Occipital lobe (tissue), 2 donors: ENCODE measurements around the gene ERBB3. TPM values are rescaled to one million over a fixed set of nuclear protein-coding genes. Genes with fewer than 3 reads are reported as not detected.

ENCODE experiments used
- DNase-seq: peaks from one replicate; lab custom pipeline; 2025; lab: John Stamatoyannopoulos, UW
- total RNA-seq: library from RNA; depleted of rRNA; stranded (reverse); fragments of >200 nt; gene quantifications from one replicate; pipeline ENCODE4 v1.2.3, GENCODE V29; 2014

The ERBB3 gene
- total RNA-seq, 1 donor from 2014 or later = 2.2 TPM

DNA sequence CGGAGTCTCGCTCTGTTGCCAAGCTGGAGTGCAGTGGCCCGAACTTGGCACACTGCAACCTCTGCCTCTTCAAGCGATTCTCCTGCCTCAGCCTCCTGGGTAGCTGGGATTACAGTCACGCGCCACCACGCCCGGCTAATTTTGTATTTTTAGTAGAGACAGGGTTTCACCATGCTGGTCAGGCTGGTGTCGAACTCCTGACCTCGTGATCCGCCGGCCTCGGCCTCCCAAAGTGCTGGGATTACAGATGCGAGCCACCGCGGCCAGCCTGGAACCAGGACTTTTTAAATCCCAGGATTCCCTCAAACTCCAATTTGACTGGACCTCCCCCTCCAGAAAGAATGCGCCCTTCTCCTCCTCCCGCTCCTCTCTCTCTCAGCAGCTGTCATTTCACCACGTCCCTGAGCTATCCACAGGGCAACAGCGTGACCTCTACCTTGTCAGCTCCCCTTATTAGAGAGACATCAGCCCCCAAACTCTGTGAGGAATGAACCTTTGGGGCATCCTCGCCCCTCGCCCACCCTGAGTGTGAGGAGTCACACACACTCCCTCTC, 50.1 kb downstream of the ERBB3 start:
- DNase-seq = no peak

DNA sequence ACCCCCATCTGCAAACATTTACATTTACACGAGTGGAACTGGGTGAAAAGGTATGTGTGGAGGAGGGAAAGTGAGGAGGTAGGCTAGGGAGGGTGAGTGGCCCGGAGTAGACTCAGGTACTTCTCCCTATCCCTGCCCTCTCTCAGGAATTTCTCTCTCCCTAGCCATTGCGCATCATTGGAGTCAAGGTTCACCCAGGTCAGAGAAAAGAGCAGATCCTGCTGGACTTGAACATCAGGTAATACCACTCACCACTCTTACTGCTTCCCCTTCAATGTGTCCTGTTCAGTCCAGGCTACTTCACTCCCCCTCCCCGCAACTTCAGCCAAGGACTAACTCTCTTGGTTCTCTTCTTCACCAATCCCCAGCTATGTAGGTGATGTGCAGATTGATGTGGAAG, 50.9 kb downstream of the ERBB3 start:
- no peak for DNase-seq

DNA sequence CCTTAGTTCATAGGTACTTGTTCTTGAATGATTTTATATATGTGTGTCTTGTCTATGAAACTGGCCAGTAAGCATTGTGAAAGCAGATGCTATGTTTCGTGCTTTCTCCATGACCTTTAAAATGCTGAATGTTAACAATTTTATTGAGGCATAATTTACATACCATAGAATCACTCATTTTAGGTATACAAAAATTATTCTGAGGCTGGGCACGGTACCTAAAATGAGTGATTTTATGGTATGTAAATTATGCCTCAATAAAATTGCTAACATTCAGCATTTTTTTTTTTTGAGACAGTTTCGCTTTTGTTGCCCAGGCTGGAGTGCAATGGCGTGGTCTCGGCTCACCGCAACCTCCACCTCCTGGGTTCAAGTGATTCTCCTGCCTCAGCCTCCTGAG, 54.9 kb downstream of the ERBB3 start:
- DNase-seq = no peak

DNA sequence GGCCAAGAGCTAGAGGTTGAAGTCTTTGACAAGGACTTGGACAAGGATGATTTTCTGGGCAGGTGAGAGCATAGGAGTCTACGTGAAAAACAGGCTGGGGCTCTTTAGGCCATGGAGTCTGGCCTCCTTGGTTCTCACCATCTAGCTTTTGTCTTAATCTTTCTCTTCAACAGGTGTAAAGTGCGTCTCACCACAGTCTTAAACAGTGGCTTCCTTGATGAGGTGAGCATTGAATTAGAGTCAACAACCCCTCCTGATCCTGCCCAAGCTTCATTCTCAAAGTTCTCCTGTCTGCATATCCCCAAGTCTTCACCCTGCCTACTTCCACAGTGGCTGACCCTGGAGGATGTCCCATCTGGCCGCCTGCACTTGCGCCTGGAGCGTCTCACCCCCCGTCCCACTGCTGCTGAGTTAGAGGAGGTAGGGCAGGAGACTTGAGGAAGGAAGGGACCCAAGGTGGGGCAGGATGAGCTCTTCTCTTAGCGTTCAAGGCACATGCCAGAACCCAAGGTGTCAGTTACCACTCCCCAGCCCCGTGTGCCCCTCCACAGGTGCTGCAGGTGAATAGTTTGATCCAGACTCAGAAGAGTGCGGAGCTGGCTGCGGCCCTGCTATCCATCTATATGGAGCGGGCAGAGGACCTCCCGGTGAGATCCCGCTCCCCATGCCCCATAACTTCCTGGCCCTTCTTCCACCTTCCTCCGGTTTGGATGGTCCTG, 58.0 kb downstream of the ERBB3 start:
- DNase-seq = no peak

DNA sequence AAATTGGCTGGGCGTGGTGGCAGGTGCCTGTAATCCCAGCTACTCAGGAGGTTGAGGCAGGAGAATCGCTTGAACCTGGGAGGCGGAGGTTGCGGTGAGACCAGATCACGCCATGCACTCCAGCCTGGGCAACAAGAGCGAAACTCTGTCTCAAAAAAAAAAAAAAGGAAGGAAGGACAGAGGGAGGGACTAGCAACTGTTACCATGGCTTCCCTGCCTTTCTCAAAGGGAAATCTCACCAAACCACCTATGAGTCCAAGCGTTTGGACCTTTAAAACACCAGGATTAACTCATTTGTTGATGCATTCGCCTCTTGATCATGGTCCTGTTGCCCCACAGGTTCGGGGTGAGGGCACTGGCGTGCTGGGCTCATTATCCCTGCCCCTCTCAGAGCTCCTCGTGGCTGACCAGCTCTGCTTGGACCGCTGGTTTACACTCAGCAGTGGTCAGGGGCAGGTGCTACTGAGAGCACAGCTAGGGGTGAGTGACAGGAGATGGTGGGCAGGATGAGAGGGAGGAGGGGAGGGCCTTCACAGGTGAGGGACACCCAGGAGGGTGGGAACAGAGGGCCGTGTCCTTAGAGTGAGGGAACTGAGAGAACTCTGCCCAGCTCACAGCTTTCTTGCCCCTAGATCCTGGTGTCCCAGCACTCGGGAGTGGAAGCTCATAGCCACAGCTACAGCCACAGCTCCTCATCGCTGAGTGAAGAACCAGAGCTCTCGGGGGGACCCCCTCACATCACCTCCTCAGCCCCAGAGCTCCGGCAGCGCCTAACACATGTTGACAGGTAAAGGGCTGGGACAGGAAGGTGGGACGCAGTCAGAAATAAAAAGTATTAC, 62.2 kb downstream of the ERBB3 start:
- no peak for DNase-seq

DNA sequence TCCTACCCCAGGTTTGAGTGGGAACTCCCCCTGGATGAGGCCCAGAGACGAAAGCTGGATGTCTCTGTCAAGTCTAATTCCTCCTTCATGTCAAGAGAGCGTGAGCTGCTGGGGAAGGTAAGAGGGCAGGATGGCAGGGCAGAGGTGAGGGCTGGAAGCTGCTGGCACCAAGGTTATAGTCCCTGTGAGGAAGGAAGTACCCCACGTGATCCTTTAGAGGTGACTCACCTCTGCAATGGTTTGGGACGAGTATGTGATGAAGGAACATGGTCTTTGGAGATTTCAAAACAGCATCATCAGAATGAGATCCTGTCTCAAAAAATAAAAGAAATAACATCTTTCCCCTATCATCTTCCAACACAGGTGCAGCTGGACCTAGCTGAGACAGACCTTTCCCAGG, 63.3 kb downstream of the ERBB3 start:
- no peak for DNase-seq

DNA sequence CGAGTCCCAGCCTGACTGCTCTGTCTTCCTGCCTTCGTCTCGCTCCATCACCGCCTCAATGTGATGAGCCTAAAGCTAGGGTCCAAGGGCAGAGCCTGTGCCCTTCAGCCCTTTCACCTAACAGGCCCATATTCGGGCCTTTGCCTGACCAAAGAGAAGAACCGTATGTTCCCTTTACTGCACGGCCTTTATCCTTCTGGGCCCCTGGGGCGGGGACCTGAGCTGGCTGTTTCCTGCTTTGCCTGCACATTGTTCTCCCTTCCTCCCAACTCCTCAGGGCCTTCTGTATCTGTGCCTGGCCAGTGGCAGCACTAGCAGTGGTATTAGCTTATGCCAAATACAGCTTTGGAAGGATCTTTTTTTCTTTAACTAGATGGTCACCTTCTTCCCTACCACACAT, 63.9 kb downstream of the ERBB3 start:
- no peak for DNase-seq

DNA sequence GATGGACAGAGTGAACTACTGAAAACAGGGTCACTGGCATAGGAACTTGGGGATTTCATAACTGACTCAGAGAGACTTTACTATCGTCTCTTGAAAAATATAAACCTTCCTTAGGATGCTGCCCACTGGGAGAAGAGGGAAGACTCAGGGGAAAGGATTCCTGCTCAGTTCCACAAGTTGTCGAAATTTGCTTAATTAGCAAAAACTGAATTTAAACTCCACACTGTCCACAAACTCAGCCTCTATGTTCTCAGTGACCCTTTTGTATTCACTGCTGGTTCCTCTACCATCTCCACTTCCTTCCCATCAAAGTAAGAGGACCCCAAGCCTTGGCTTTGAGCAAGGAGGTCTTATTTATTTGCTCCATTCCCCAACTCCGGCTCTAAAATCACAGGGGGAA, 65.3 kb downstream of the ERBB3 start:
- no peak for DNase-seq

DNA sequence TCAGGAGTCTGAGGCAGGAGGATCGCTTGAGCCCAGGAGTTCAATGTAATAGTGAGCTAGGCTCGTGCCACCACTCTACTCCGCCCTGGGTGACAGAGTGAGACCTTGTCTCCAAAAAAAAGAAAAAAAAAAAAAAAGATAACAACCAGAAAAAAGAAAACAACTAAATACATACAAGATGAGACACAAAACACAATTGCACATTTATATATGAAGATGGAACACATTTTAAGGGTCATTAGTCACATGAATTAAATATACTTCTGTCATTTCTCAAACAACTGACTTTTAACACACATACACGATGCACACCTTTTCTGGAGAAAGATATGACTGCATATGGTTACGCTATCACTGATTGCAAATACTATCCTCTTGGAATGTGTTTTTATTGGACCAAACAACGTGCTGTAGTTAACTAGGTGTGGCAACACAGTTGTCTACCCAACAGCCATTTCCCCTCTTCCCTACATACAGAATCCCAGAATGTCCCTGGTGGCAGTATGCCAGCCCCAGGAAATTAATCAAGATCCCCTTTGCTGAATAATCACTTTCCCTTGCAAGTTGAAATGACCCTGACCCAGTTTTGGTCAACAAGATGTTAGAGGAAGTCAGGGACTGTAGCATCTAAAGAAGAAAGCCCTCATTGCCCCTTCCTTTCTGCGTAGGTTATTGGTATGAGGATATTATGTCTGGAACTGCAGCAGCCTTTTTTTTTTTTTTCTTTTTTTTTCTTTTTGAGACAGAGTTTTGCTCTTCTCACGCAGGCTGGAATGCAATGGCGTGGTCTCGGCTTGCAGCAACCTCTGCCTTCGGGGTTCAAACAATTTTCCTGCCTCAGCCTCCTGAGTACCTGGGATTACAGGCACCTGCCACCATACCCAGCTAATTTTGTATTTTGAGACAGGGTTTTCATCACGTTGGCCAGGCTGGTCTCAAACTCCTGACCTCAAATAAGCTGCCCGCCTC, 66.8 kb downstream of the ERBB3 start:
- no peak for DNase-seq

DNA sequence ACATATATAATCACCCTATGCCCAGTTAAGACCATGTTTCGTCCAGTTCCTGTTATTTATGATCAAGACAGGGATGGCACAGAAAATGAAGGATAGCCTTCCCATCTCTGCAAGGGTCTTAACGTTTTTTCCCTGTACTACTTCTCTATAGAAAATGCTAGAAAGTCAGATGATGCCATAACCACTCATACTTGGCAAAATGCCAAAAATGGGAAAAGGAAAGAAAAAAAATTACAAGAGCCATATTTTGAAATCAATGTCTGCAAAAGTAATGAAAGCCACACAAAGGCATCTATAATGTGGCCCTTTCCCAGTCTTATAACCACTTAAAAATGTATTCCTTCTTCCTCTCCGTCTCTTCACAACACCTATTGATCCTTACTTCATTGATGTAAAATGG, 70.6 kb downstream of the ERBB3 start:
- no peak for DNase-seq

DNA sequence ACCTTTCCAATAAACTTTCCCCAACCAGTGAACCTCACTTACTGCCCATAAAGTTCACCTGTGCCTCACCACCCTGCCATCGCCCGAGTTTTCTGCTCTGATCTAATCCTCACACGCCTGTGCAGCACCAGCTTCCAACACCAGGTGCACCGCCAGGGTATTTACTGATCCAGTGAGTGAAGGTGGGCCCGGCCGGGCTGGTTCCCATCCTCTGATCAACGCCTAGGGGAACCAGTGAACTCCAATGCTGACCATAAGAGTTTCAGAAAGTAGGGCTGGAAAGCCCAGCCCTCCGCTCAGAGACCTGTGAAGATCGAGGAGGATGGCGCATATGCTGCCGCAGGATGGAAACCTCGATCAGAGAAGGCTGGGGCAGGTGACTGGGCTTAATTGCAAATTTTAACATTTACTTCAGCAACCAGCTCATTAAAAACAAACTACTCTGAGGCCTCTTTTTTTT, 71.7 kb downstream of the ERBB3 start:
- no peak for DNase-seq

DNA sequence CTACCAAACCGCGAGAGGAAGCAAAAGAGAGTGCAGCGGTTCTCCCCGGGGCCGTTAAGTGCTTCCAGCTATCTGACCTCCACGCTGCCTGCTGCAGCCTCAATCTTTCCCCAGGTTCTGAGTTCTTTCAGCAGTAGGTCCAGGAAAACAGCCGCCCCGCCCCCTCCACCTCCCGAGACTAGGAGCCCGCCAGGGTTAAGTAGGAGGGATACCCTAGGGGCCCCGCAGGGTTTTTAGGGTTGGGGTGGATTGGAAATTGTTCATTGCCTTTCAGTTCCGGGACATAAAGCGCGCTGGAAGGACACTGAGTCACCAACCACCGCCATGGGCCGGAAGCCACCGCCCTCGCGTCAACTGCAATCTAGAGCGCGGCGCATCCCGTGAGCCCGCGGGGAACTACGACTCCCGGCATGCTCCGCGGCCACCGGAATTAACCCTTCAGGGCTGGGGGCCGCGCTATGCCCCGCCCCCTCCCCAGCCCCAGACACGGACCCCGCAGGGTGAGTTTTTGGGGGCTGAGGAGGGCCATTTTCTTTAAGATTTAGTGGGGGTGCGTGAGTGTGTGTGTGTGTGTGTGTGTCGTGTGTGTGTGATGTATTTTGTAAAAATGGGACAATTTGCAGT, 72.3 kb downstream of the ERBB3 start, which contains the start of gene MYL6B:
Gene MYL6B (plus strand): TSS at position 456 of the 624 bp plus-strand sequence. CDS start 1,332 bp downstream, outside the sequence.
- peak; percentile 81 for DNase-seq

Other genes with a start within 250 kb of the ERBB3 start
- gene MMP19, start 237.2 kb upstream of the ERBB3 start, total RNA-seq = not detected
- 20.0 TPM for gene PYM1, start 152.3 kb upstream of the ERBB3 start, total RNA-seq
- gene DGKA, start 149.0 kb upstream of the ERBB3 start, total RNA-seq = 10.9 TPM
- gene PMEL, start 114.1 kb upstream of the ERBB3 start, total RNA-seq = not detected
- 6.7 TPM for gene CDK2, start 113.3 kb upstream of the ERBB3 start, total RNA-seq
- 37.4 TPM for gene RAB5B, start 106.1 kb upstream of the ERBB3 start, total RNA-seq
- gene SUOX, start 82.9 kb upstream of the ERBB3 start, total RNA-seq = 8.3 TPM
- 5.5 TPM for gene IKZF4, start 59.1 kb upstream of the ERBB3 start, total RNA-seq
- 61.3 TPM for gene RPS26, start 38.2 kb upstream of the ERBB3 start, total RNA-seq
- 64.9 TPM for gene PA2G4, start 24.4 kb downstream of the ERBB3 start, total RNA-seq
- 1,070 TPM for gene RPL41, start 36.5 kb downstream of the ERBB3 start, total RNA-seq
- gene ZC3H10, start 38.1 kb downstream of the ERBB3 start, total RNA-seq = 10.6 TPM
- gene ESYT1, start 48.1 kb downstream of the ERBB3 start, total RNA-seq = 21.8 TPM
- 77.0 TPM for gene MYL6B, start 72.4 kb downstream of the ERBB3 start, total RNA-seq
- 417 TPM for gene MYL6, start 78.2 kb downstream of the ERBB3 start, total RNA-seq
- 80.6 TPM for gene SMARCC2, start 109.3 kb downstream of the ERBB3 start, total RNA-seq
- 78.1 TPM for gene RNF41, start 141.8 kb downstream of the ERBB3 start, total RNA-seq
- 20.1 TPM for gene NABP2, start 144.2 kb downstream of the ERBB3 start, total RNA-seq
- not detected for gene SLC39A5, start 149.9 kb downstream of the ERBB3 start, total RNA-seq
- 9.2 TPM for gene ANKRD52, start 178.2 kb downstream of the ERBB3 start, total RNA-seq
- 12.9 TPM for gene COQ10A, start 186.8 kb downstream of the ERBB3 start, total RNA-seq
- 90.9 TPM for gene CS, start 220.2 kb downstream of the ERBB3 start, total RNA-seq
- 40.4 TPM for gene CNPY2, start 235.8 kb downstream of the ERBB3 start, total RNA-seq